ENCODE measurements around the gene ANKRD44.
"Not testable (repeated sequence)": the region's sequence is repeated elsewhere in the genome, so short reads cannot be mapped to it uniquely, and the experiment has no call there.

Gene ANKRD44

DNA sequence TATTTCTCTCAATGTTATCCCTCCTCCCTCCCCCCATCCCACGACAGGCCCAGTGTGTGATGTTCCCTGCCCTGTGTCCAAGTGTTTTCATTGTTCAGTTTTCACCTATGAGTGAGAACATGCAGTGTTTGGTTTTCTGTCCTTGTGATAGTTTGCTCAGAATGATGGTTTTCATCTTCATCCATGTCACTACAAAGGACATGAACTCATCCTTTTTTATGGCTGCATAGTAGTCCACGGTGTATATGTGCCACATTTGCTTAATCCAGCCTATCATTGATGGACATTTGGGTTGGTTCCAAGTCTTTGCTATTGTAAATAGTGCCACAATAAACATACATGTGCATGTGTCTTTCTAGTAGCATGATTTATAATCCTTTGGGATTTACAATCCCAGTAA lies 289.7 kb downstream of the ANKRD44 start:
- H3K36me3 ChIP-seq (ENCODE audit: insufficient read depth, low read length); H3K4me3 ChIP-seq (ENCODE audit: low read length); H3K4me2 ChIP-seq (ENCODE audit: low read length); H3K9ac ChIP-seq (ENCODE audit: low read depth, low read length); H3K27me3 ChIP-seq (ENCODE audit: control insufficient read depth, insufficient read depth, low read length); H3K4me1 ChIP-seq (ENCODE audit: control insufficient read depth, insufficient read depth, low read length); H3K9me3 ChIP-seq (replicated peaks; ENCODE audit: low read length): not testable (repeated sequence)

DNA sequence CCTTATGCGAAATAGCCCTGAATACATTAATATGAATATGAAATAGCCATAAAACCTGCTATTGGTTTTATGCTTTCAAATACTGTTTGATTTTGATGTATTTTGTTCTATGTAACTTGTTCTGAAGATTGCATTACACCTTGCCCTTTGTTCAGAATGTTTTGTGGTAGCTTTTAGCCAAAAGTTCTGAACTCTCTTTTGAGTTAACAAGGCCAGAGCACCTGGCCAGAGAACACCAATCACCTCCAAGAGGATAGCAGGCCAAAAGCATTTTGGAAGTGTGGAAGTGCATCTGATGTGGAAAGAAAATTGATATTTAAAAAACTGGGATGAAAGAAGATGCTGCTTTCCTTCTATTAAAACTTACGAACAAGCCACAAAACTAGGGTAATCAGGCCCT lies 297.5 kb downstream of the ANKRD44 start:
- H3K4me2 ChIP-seq (ENCODE audit: low read length): no peak overlapping the region
- H3K4me3 ChIP-seq (ENCODE audit: low read length): no peak overlapping the region
- no peaks in the 10 kb centered on the region for H3K9me3 ChIP-seq (replicated peaks; ENCODE audit: low read length)
- H3K36me3 ChIP-seq (ENCODE audit: insufficient read depth, low read length): no peaks in the 10 kb centered on the region
- H3K4me1 ChIP-seq (ENCODE audit: control insufficient read depth, insufficient read depth, low read length): no peaks in the 10 kb centered on the region
- no peaks in the 10 kb centered on the region for H3K27me3 ChIP-seq (ENCODE audit: control insufficient read depth, insufficient read depth, low read length)
- no peak overlapping the region for H3K9ac ChIP-seq (ENCODE audit: low read depth, low read length)

GRCh38 chr2:197011801-197012641 lies 298.6 kb downstream of the ANKRD44 start:
- H3K36me3 ChIP-seq (ENCODE audit: insufficient read depth, low read length): no peaks in the 10 kb centered on the region
- no peaks in the 10 kb centered on the region for H3K4me1 ChIP-seq (ENCODE audit: control insufficient read depth, insufficient read depth, low read length)
- no peak overlapping the region for H3K4me3 ChIP-seq (ENCODE audit: low read length)
- H3K9ac ChIP-seq (ENCODE audit: low read depth, low read length): no peak overlapping the region
- H3K4me2 ChIP-seq (ENCODE audit: low read length): no peak overlapping the region
- H3K27me3 ChIP-seq (ENCODE audit: control insufficient read depth, insufficient read depth, low read length): no peaks in the 10 kb centered on the region
- H3K9me3 ChIP-seq (replicated peaks; ENCODE audit: low read length): no peaks in the 10 kb centered on the region

DNA sequence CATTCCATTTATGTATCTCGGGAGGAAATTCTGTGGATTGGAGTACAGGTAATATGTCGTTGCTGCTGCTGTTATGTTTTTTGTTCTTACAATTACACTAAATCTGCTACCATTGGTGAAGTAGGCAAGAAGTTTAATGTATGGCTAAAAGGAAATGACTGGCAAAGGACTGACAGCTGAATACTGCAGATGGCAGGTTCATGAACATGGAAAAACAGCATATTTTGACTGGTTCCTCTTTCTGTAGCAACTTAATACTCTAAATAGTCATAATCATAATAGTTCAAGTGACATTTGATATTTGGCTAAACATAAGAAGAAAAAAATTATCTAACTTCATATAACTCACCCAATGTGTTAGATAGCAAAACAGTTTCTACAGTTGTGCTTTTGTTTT lies 299.6 kb downstream of the ANKRD44 start:
- Histone ChIP-seq H3K27me3 (ENCODE audit: control insufficient read depth, insufficient read depth, low read length) (no peaks in the 10 kb centered on the region), H3K9ac (ENCODE audit: low read depth, low read length) (no peak overlapping the region), H3K9me3 (replicated peaks; ENCODE audit: low read length) (no peaks in the 10 kb centered on the region), H3K4me1 (ENCODE audit: control insufficient read depth, insufficient read depth, low read length) (no peaks in the 10 kb centered on the region), H3K4me3 (ENCODE audit: low read length) (no peak overlapping the region), H3K4me2 (ENCODE audit: low read length) (no peak overlapping the region), H3K36me3 (ENCODE audit: insufficient read depth, low read length) (no peaks in the 10 kb centered on the region)

GRCh38 chr2:197010200-197011020 lies 300.2 kb downstream of the ANKRD44 start:
- H3K36me3 ChIP-seq (ENCODE audit: insufficient read depth, low read length): no peaks in the 10 kb centered on the region
- H3K9ac ChIP-seq (ENCODE audit: low read depth, low read length): no peak overlapping the region
- no peaks in the 10 kb centered on the region for H3K4me1 ChIP-seq (ENCODE audit: control insufficient read depth, insufficient read depth, low read length)
- H3K4me3 ChIP-seq (ENCODE audit: low read length): no peak overlapping the region
- H3K27me3 ChIP-seq (ENCODE audit: control insufficient read depth, insufficient read depth, low read length): no peaks in the 10 kb centered on the region
- H3K9me3 ChIP-seq (replicated peaks; ENCODE audit: low read length): no peaks in the 10 kb centered on the region
- H3K4me2 ChIP-seq (ENCODE audit: low read length): no peak overlapping the region

DNA sequence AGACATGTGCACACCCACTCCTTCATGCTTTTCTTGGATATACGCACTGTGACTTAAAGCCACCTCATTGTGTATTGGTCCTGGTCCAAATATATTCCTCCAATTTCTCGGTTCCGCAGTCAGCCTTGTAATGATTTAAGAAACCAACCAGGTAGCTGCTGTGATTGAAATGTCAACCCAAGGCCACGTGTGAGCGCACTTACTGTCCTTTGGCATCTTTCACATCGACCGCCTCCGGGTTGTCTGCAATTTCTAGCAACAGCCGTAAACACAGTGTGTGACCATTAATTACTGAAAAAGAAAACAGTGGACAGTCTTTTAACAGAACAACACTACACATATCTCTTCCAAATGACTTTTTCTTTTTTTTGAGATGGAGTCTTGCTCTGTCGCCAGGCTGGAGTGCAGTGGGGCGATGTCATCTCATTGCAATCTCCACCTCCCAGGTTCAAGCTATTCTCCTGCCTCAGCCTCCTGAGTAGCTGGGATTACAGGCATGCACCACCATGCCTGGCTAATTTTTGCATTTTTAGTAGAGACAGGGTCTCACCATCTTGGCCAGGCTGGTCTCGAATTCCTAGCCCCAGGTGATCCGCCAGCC lies 301.7 kb downstream of the ANKRD44 start:
- H3K9me3 ChIP-seq (replicated peaks; ENCODE audit: low read length); H3K4me1 ChIP-seq (ENCODE audit: control insufficient read depth, insufficient read depth, low read length); H3K4me3 ChIP-seq (ENCODE audit: low read length); H3K4me2 ChIP-seq (ENCODE audit: low read length); H3K27me3 ChIP-seq (ENCODE audit: control insufficient read depth, insufficient read depth, low read length); H3K9ac ChIP-seq (ENCODE audit: low read depth, low read length); H3K36me3 ChIP-seq (ENCODE audit: insufficient read depth, low read length): not testable (repeated sequence)

GRCh38 chr2:197007716-197008628 lies 302.6 kb downstream of the ANKRD44 start:
- Histone ChIP-seq H3K4me3 (ENCODE audit: low read length) (no peak overlapping the region), H3K27me3 (ENCODE audit: control insufficient read depth, insufficient read depth, low read length) (no peaks in the 10 kb centered on the region), H3K4me2 (ENCODE audit: low read length) (no peak overlapping the region), H3K4me1 (ENCODE audit: control insufficient read depth, insufficient read depth, low read length) (no peaks in the 10 kb centered on the region), H3K36me3 (ENCODE audit: insufficient read depth, low read length) (no peaks in the 10 kb centered on the region), H3K9me3 (replicated peaks; ENCODE audit: low read length) (no peaks in the 10 kb centered on the region), H3K9ac (ENCODE audit: low read depth, low read length) (no peak overlapping the region)

- Histone ChIP-seq H3K9ac (ENCODE audit: low read depth, low read length) (no peak overlapping the region), H3K4me1 (ENCODE audit: control insufficient read depth, insufficient read depth, low read length) (no peaks in the 10 kb centered on the region), H3K36me3 (ENCODE audit: insufficient read depth, low read length) (peaks cover 4% of the 10 kb centered on the region), H3K27me3 (ENCODE audit: control insufficient read depth, insufficient read depth, low read length) (no peaks in the 10 kb centered on the region), H3K4me2 (ENCODE audit: low read length) (no peak overlapping the region), H3K4me3 (ENCODE audit: low read length) (no peak overlapping the region), H3K9me3 (replicated peaks; ENCODE audit: low read length) (no peaks in the 10 kb centered on the region)
Observed at GRCh38 chr2:197001921-197002320, 308.7 kb downstream of the ANKRD44 start.

DNA sequence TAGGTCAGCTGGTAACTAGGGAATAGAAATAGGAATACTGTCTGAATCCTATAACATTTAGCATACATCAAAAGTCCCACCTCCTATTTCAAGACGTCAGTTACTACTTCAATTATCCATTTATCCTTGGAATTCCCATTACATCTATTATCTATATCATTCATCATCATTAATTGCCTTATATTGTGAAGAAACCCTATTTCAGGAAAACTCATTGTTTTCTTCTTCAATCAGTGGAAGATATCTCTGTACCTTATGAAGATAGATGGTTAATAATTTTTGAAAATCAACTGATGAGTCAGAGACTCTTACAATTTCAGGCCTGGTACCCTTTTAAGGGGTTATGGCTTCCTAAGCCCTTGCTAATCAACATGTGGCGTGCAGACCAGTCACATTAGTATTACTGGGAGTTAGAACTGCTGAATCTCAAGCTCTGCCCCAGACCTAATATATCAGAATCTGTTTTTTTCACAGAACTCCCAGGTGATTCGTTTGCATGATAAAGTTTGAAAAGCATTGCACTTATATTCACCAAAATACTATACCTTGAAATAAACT lies 314.7 kb downstream of the ANKRD44 start:
- H3K4me2 ChIP-seq (ENCODE audit: low read length): no peak overlapping the region
- no peaks in the 10 kb centered on the region for H3K4me1 ChIP-seq (ENCODE audit: control insufficient read depth, insufficient read depth, low read length)
- H3K36me3 ChIP-seq (ENCODE audit: insufficient read depth, low read length): peaks cover 4% of the 10 kb centered on the region
- no peak overlapping the region for H3K4me3 ChIP-seq (ENCODE audit: low read length)
- no peaks in the 10 kb centered on the region for H3K9me3 ChIP-seq (replicated peaks; ENCODE audit: low read length)
- H3K27me3 ChIP-seq (ENCODE audit: control insufficient read depth, insufficient read depth, low read length): no peaks in the 10 kb centered on the region
- no peak overlapping the region for H3K9ac ChIP-seq (ENCODE audit: low read depth, low read length)

GRCh38 chr2:196994764-196995163 lies 315.8 kb downstream of the ANKRD44 start:
- Histone ChIP-seq H3K27me3 (ENCODE audit: control insufficient read depth, insufficient read depth, low read length) (no peaks in the 10 kb centered on the region), H3K9me3 (replicated peaks; ENCODE audit: low read length) (no peaks in the 10 kb centered on the region), H3K9ac (ENCODE audit: low read depth, low read length) (no peak overlapping the region), H3K4me1 (ENCODE audit: control insufficient read depth, insufficient read depth, low read length) (no peaks in the 10 kb centered on the region), H3K36me3 (ENCODE audit: insufficient read depth, low read length) (peaks cover 4% of the 10 kb centered on the region), H3K4me2 (ENCODE audit: low read length) (no peak overlapping the region), H3K4me3 (ENCODE audit: low read length) (no peak overlapping the region)
